ENCODE data around the gene MRC2.
A peak's percentile ranks its signal among the peaks of the same experiment; 100 is the strongest.

MRC2 gene

GRCh38 chr17:62703776-62704380 lies 76.4 kb downstream of the MRC2 start:
- DNase-seq = peak in 1 of 2 experiments; percentile 58

GRCh38 chr17:62704381-62704971 lies 77.0 kb downstream of the MRC2 start:
- DNase-seq = no peak

- DNase-seq = no peak
Observed at GRCh38 chr17:62705156-62705777, 77.8 kb downstream of the MRC2 start.

GRCh38 chr17:62705778-62706597 lies 78.5 kb downstream of the MRC2 start:
- no peak for DNase-seq

- no peak for DNase-seq
Observed at GRCh38 chr17:62706598-62707424, 79.3 kb downstream of the MRC2 start.

- no peak for DNase-seq
Observed at GRCh38 chr17:62707425-62707739, 79.9 kb downstream of the MRC2 start.

GRCh38 chr17:62708587-62708986 lies 81.1 kb downstream of the MRC2 start:
- no peak for DNase-seq

- no peak for DNase-seq
Observed at GRCh38 chr17:62712171-62712581, 84.7 kb downstream of the MRC2 start.

- DNase-seq = no peak
Observed at GRCh38 chr17:62713086-62713881, 85.8 kb downstream of the MRC2 start.

- DNase-seq = no peak
Observed at GRCh38 chr17:62714016-62714777, 86.7 kb downstream of the MRC2 start.

- no peak for DNase-seq
Observed at GRCh38 chr17:62715882-62716390, 88.5 kb downstream of the MRC2 start.

- DNase-seq = no peak
Observed at GRCh38 chr17:62716834-62717588, 89.5 kb downstream of the MRC2 start.

- no peak for DNase-seq
Observed at GRCh38 chr17:62717589-62717855, 90.1 kb downstream of the MRC2 start.

GRCh38 chr17:62717889-62718288 lies 90.4 kb downstream of the MRC2 start:
- DNase-seq = no peak

GRCh38 chr17:62718429-62718828 lies 91.0 kb downstream of the MRC2 start:
- no peak for DNase-seq

- DNase-seq = no peak
Observed at GRCh38 chr17:62719586-62719985, 92.1 kb downstream of the MRC2 start.

GRCh38 chr17:62720126-62720850 lies 92.8 kb downstream of the MRC2 start:
- no peak for DNase-seq

- DNase-seq = no peak
Observed at GRCh38 chr17:62722625-62723024, 95.2 kb downstream of the MRC2 start.

GRCh38 chr17:62723842-62724241 lies 96.4 kb downstream of the MRC2 start:
- no peak for DNase-seq
